ENCODE measurements around the gene CNGA4. TPM values are rescaled to one million over a fixed set of nuclear protein-coding genes. Genes with fewer than 3 reads are reported as not detected.

CNGA4 gene
- total RNA-seq, 1 experiment from 2014 or later, result 0.51 TPM

GRCh38 chr11:6229911-6230310, 9.0 kb upstream of the CNGA4 start:
- peaks cover 10% of the 10 kb centered on the region for H4K20me1 ChIP-seq (ENCODE audit: low read length)
- ChIA-PET POLR2A (ENCODE audit: unreplicated experiment) (no interaction called here), CTCF (no interaction called here)

GRCh38 chr11:6232899-6233298, 6.0 kb upstream of the CNGA4 start:
- Histone ChIP-seq H3K9ac (ENCODE audit: low read length) (no peak overlapping the region), H3K36me3 (ENCODE audit: low read depth, low read length) (no peaks in the 10 kb centered on the region), H3K4me2 (ENCODE audit: low read length) (peak overlapping the region; percentile 90), H3K27ac (ENCODE audit: low read length) (no peak overlapping the region), H3K9me3 (ENCODE audit: low read length) (no peaks in the 10 kb centered on the region), H2AFZ (ENCODE audit: low read length) (no peak overlapping the region), H3K4me1 (ENCODE audit: insufficient read depth, low read length) (peaks cover 11% of the 10 kb centered on the region), H3K4me3 (ENCODE audit: low read length) (peak overlapping the region; percentile 91; the same call in 1 of the 2 replicates), H3K27me3 (ENCODE audit: low read length) (no peaks in the 10 kb centered on the region), H3F3A (ENCODE audit: low read length, unreplicated experiment) (no peaks in the 10 kb centered on the region), H4K20me1 (ENCODE audit: low read length) (peaks cover 5% of the 10 kb centered on the region; the same call in 1 of the 2 replicates), H3K79me2 (ENCODE audit: low read length) (peaks cover 63% of the 10 kb centered on the region), H3K9me2 (replicated peaks; ENCODE audit: low read length) (no peaks in the 10 kb centered on the region)
- BruUV-seq (replicated peaks), result no TSS peak
- POLR2A ChIA-PET (ENCODE audit: unreplicated experiment), result no interaction called here
- CTCF ChIA-PET, result no interaction called here
- intact Hi-C loops (cut with micrococcal nuclease), result no loop called here
- no peak for DNase-seq
- no peak for ATAC-seq
- no peak for TF ChIP-seq CTCF (conservative IDR thresholded peaks at IDR 0.05; ENCODE audit: low read depth, low read length)
- no peak for TF ChIP-seq EZH2phosphoT487 (IDR thresholded peaks at IDR 0.05; ENCODE audit: borderline replicate concordance, low read length)
- TF ChIP-seq EZH2 (IDR thresholded peaks at IDR 0.05; ENCODE audit: low read length, unreplicated experiment), result no peak

More at GRCh38 chr11:6229911-6230310, 9.0 kb upstream of the CNGA4 start:
- no peak overlapping the region for H3K27ac ChIP-seq (ENCODE audit: low read length)
- no peak for ATAC-seq
- no peaks in the 10 kb centered on the region for H3K27me3 ChIP-seq (ENCODE audit: low read length)
- peaks cover 11% of the 10 kb centered on the region for H3K4me1 ChIP-seq (ENCODE audit: insufficient read depth, low read length)
- intact Hi-C loops (cut with micrococcal nuclease), result no loop called here
- H3K36me3 ChIP-seq (ENCODE audit: low read depth, low read length), result no peaks in the 10 kb centered on the region
- H3K4me2 ChIP-seq (ENCODE audit: low read length), result no peak overlapping the region
- no peak for TF ChIP-seq CTCF (conservative IDR thresholded peaks at IDR 0.05; ENCODE audit: low read depth, low read length)
- no peak overlapping the region for H2AFZ ChIP-seq (ENCODE audit: low read length)
- no peaks in the 10 kb centered on the region for H3K9me2 ChIP-seq (replicated peaks; ENCODE audit: low read length)
- H3K9ac ChIP-seq (ENCODE audit: low read length), result no peak overlapping the region
- no peak overlapping the region for H3K4me3 ChIP-seq (ENCODE audit: low read length)
- DNase-seq, result no peak
- peaks cover 91% of the 10 kb centered on the region for H3K79me2 ChIP-seq (ENCODE audit: low read length)
- H3K9me3 ChIP-seq (ENCODE audit: low read length), result no peaks in the 10 kb centered on the region
- BruUV-seq (replicated peaks), result no TSS peak
- H3F3A ChIP-seq (ENCODE audit: low read length, unreplicated experiment), result no peaks in the 10 kb centered on the region

- peak; percentile 1 for ATAC-seq
- no peak for TF ChIP-seq CTCF (conservative IDR thresholded peaks at IDR 0.05; ENCODE audit: low read depth, low read length)
- no peak for TF ChIP-seq EZH2phosphoT487 (IDR thresholded peaks at IDR 0.05; ENCODE audit: borderline replicate concordance, low read length)
- no peak for TF ChIP-seq EZH2 (IDR thresholded peaks at IDR 0.05; ENCODE audit: low read length, unreplicated experiment)
- Histone ChIP-seq H3K9ac (ENCODE audit: low read length) (peak overlapping the region; percentile 91), H3K9me2 (replicated peaks; ENCODE audit: low read length) (no peaks in the 10 kb centered on the region), H3K4me2 (ENCODE audit: low read length) (peak overlapping the region; percentile 90), H3K79me2 (ENCODE audit: low read length) (peaks cover 54% of the 10 kb centered on the region), H3K4me1 (ENCODE audit: insufficient read depth, low read length) (peaks cover 11% of the 10 kb centered on the region), H3K27ac (ENCODE audit: low read length) (no peak overlapping the region), H4K20me1 (ENCODE audit: low read length) (peaks cover 5% of the 10 kb centered on the region; the same call in 1 of the 2 replicates), H3K27me3 (ENCODE audit: low read length) (no peaks in the 10 kb centered on the region), H3F3A (ENCODE audit: low read length, unreplicated experiment) (no peaks in the 10 kb centered on the region), H3K4me3 (ENCODE audit: low read length) (peak overlapping the region; percentile 91), H2AFZ (ENCODE audit: low read length) (peak overlapping the region; percentile 84), H3K36me3 (ENCODE audit: low read depth, low read length) (no peaks in the 10 kb centered on the region), H3K9me3 (ENCODE audit: low read length) (no peaks in the 10 kb centered on the region)
- TSS peak; percentile 45 for BruUV-seq (replicated peaks)
- ChIA-PET POLR2A (ENCODE audit: unreplicated experiment) (interaction anchor here (0.5 kb wide), 1 partner anchor 19 kb away, joined by 5 read pairs; no protein-coding TSS in a partner anchor), CTCF (no interaction called here)
- intact Hi-C loops (cut with micrococcal nuclease), result loop anchor here (1.0 kb wide), 1 partner anchor 15 kb away; no protein-coding TSS in a partner anchor
- DNase-seq, result no peak
Measured at GRCh38 chr11:6233984-6234386, 4.9 kb upstream of the CNGA4 start.

Measured in PC-3 (cell line).